ENCODE data around the gene AGBL4. TPM values are rescaled to one million over a fixed set of nuclear protein-coding genes. Genes with fewer than 3 reads are reported as not detected.

Gene AGBL4
- polyA plus RNA-seq, 3 donors from 2014 or later, result not detected

DNA sequence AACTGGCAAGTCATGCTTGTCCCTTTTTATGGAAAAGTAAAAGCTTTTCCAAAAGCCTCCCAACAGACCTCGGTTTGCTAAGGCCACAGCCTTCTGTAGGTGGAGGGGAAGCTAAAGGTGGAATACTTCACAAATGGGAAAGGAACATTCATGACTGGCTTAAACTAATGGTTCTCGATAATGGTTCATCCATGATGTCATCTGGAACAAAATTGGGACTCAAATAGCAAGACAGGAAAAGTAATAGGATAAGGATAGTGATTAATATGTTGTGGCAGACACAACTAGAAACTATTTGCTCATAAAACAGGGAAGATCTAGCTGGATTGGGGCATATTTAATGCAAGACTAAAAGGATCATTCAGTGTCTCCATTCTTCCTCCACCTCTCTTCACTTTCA is 1535.0 kb downstream of the AGBL4 start:
- H3K9me3 Mint-ChIP-seq, result no peaks in the 10 kb centered on the region
- H3K27me3 Mint-ChIP-seq (ENCODE audit: low read depth in 3 of 3), result peaks cover 0 to 4% (median 3%) of the 10 kb centered on the region in 3 donors
- no peak overlapping the region for H3K27ac Mint-ChIP-seq
- H3K4me1 Mint-ChIP-seq, result no peaks in the 10 kb centered on the region
- H3K4me3 Mint-ChIP-seq, result no peak overlapping the region
- DNase-seq, result no peak
- no peaks in the 10 kb centered on the region for H3K36me3 Mint-ChIP-seq

Other genes with a start within 250 kb of the AGBL4 start
- not detected for gene ELAVL4, start 85.0 kb upstream of the AGBL4 start, polyA plus RNA-seq

All from immature natural killer cell (primary cell).